ENCODE results near the gene ZNF345. TPM values are rescaled to one million over a fixed set of nuclear protein-coding genes. Genes with fewer than 3 reads are reported as not detected.

ZNF345 gene

Small RNA genes within 50 kb of the gene (small RNA-seq; reads per million reads assigned to genes)
- not detected for gene RF00019
